ENCODE results near the gene ATP1A1. TPM values are rescaled to one million over a fixed set of nuclear protein-coding genes. Genes with fewer than 3 reads are reported as not detected.

ATP1A1 gene
- total and polyA plus RNA-seq, 2 experiments from 2014 or later: 117 to 202 TPM

DNA sequence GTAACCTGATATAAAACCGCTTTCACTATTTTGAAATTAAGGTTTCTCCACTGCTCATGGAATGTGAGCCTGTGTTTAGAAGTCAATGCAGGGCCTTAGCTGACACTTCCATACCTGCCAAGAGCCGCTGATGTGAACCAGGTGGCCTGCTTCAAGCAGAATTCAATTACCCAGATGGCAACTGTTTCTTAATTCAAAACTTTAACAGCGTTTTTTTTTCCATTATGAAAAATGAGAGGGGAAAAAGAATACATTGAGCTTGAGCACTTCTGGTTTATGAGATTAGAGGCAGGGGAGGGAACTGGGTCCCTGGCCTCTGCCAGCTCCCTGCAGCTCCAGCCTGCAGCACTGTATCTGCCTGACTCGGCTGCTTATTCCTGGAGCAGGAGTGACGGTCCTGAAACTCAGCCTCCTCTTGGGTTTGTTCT is 7.7 kb upstream of the ATP1A1 start:
- Mint-ChIP-seq H3K27ac (no peak overlapping the region), H3K36me3 (ENCODE audit: low read depth) (no peaks in the 10 kb centered on the region), H3K27me3 (ENCODE audit: insufficient read depth, low read depth, poor library complexity) (no peaks in the 10 kb centered on the region), H3K9me3 (no peaks in the 10 kb centered on the region), H3K4me3 (no peak overlapping the region), H3K4me1 (peaks cover 4% of the 10 kb centered on the region; the same call in 2 of the 3 replicates)
- Histone ChIP-seq H3F3A (replicated peaks; ENCODE audit: low read depth) (no peaks in the 10 kb centered on the region), H3K4me2 (no peak overlapping the region), H3K36me3 (ENCODE audit: insufficient read depth) (no peaks in the 10 kb centered on the region; the same call in 1 of the 2 replicates), H3K4me3 (no peak overlapping the region), H3K27me3 (ENCODE audit: insufficient read depth) (0 out of 2 replicates have a peak, but pooled peaks cover 4% of the 10 kb centered on the region), H3K9me2 (ENCODE audit: insufficient read depth) (peaks cover 14% of the 10 kb centered on the region), H3K27ac (ENCODE audit: low read depth) (no peak overlapping the region), H3K4me1 (ENCODE audit: insufficient read depth) (0 out of 2 replicates have a peak, but pooled peaks cover 3% of the 10 kb centered on the region), H4K20me1 (replicated peaks; ENCODE audit: insufficient read depth) (no peaks in the 10 kb centered on the region), H2AFZ (no peak overlapping the region), H3K79me2 (replicated peaks; ENCODE audit: insufficient read depth) (no peaks in the 10 kb centered on the region)
- no peak for ATAC-seq
- TF ChIP-seq JUNB (IDR thresholded peaks at IDR 0.05; ENCODE audit: unreplicated experiment): no peak
- no peak for TF ChIP-seq ZNF331 (CRISPR knock-in tag; IDR thresholded peaks at IDR 0.05; ENCODE audit: low read depth)
- TF ChIP-seq EZH2phosphoT487 (IDR thresholded peaks at IDR 0.05; ENCODE audit: unreplicated experiment): no peak
- TF ChIP-seq ZNF114 (CRISPR knock-in tag; IDR thresholded peaks at IDR 0.05): no peak
- TF ChIP-seq, protein P1, sequence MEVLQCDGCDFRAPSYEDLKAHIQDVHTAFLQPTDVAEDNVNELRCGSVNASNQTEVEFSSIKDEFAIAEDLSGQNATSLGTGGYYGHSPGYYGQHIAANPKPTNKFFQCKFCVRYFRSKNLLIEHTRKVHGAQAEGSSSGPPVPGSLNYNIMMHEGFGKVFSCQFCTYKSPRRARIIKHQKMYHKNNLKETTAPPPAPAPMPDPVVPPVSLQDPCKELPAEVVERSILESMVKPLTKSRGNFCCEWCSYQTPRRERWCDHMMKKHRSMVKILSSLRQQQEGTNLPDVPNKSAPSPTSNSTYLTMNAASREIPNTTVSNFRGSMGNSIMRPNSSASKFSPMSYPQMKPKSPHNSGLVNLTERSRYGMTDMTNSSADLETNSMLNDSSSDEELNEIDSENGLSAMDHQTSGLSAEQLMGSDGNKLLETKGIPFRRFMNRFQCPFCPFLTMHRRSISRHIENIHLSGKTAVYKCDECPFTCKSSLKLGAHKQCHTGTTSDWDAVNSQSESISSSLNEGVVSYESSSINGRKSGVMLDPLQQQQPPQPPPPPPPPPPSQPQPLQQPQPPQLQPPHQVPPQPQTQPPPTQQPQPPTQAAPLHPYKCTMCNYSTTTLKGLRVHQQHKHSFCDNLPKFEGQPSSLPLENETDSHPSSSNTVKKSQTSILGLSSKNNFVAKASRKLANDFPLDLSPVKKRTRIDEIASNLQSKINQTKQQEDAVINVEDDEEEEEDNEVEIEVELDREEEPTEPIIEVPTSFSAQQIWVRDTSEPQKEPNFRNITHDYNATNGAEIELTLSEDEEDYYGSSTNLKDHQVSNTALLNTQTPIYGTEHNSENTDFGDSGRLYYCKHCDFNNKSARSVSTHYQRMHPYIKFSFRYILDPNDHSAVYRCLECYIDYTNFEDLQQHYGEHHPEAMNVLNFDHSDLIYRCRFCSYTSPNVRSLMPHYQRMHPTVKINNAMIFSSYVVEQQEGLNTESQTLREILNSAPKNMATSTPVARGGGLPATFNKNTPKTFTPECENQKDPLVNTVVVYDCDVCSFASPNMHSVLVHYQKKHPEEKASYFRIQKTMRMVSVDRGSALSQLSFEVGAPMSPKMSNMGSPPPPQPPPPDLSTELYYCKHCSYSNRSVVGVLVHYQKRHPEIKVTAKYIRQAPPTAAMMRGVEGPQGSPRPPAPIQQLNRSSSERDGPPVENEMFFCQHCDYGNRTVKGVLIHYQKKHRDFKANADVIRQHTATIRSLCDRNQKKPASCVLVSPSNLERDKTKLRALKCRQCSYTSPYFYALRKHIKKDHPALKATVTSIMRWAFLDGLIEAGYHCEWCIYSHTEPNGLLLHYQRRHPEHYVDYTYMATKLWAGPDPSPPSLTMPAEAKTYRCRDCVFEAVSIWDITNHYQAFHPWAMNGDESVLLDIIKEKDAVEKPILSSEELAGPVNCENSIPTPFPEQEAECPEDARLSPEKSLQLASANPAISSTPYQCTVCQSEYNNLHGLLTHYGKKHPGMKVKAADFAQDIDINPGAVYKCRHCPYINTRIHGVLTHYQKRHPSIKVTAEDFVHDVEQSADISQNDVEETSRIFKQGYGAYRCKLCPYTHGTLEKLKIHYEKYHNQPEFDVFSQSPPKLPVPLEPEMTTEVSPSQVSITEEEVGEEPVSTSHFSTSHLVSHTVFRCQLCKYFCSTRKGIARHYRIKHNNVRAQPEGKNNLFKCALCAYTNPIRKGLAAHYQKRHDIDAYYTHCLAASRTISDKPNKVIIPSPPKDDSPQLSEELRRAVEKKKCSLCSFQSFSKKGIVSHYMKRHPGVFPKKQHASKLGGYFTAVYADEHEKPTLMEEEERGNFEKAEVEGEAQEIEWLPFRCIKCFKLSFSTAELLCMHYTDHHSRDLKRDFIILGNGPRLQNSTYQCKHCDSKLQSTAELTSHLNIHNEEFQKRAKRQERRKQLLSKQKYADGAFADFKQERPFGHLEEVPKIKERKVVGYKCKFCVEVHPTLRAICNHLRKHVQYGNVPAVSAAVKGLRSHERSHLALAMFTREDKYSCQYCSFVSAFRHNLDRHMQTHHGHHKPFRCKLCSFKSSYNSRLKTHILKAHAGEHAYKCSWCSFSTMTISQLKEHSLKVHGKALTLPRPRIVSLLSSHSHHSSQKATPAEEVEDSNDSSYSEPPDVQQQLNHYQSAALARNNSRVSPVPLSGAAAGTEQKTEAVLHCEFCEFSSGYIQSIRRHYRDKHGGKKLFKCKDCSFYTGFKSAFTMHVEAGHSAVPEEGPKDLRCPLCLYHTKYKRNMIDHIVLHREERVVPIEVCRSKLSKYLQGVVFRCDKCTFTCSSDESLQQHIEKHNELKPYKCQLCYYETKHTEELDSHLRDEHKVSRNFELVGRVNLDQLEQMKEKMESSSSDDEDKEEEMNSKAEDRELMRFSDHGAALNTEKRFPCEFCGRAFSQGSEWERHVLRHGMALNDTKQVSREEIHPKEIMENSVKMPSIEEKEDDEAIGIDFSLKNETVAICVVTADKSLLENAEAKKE (CRISPR knock-in tag; IDR thresholded peaks at IDR 0.05): no peak
- TF ChIP-seq, protein P2, sequence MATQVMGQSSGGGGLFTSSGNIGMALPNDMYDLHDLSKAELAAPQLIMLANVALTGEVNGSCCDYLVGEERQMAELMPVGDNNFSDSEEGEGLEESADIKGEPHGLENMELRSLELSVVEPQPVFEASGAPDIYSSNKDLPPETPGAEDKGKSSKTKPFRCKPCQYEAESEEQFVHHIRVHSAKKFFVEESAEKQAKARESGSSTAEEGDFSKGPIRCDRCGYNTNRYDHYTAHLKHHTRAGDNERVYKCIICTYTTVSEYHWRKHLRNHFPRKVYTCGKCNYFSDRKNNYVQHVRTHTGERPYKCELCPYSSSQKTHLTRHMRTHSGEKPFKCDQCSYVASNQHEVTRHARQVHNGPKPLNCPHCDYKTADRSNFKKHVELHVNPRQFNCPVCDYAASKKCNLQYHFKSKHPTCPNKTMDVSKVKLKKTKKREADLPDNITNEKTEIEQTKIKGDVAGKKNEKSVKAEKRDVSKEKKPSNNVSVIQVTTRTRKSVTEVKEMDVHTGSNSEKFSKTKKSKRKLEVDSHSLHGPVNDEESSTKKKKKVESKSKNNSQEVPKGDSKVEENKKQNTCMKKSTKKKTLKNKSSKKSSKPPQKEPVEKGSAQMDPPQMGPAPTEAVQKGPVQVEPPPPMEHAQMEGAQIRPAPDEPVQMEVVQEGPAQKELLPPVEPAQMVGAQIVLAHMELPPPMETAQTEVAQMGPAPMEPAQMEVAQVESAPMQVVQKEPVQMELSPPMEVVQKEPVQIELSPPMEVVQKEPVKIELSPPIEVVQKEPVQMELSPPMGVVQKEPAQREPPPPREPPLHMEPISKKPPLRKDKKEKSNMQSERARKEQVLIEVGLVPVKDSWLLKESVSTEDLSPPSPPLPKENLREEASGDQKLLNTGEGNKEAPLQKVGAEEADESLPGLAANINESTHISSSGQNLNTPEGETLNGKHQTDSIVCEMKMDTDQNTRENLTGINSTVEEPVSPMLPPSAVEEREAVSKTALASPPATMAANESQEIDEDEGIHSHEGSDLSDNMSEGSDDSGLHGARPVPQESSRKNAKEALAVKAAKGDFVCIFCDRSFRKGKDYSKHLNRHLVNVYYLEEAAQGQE (IDR thresholded peaks at IDR 0.05; ENCODE audit: unreplicated experiment): no peak
- no peak for TF ChIP-seq NANOG (IDR thresholded peaks at IDR 0.05; ENCODE audit: borderline replicate concordance)
- TF ChIP-seq STAT1 (IDR thresholded peaks at IDR 0.05; ENCODE audit: unreplicated experiment): no peak
- no peak for TF ChIP-seq EZH2 (IDR thresholded peaks at IDR 0.05; ENCODE audit: low read depth, unreplicated experiment)
- no peak for TF ChIP-seq CREB1 (CRISPR knock-in tag; IDR thresholded peaks at IDR 0.05; ENCODE audit: low read depth)
- TF ChIP-seq, protein P3, sequence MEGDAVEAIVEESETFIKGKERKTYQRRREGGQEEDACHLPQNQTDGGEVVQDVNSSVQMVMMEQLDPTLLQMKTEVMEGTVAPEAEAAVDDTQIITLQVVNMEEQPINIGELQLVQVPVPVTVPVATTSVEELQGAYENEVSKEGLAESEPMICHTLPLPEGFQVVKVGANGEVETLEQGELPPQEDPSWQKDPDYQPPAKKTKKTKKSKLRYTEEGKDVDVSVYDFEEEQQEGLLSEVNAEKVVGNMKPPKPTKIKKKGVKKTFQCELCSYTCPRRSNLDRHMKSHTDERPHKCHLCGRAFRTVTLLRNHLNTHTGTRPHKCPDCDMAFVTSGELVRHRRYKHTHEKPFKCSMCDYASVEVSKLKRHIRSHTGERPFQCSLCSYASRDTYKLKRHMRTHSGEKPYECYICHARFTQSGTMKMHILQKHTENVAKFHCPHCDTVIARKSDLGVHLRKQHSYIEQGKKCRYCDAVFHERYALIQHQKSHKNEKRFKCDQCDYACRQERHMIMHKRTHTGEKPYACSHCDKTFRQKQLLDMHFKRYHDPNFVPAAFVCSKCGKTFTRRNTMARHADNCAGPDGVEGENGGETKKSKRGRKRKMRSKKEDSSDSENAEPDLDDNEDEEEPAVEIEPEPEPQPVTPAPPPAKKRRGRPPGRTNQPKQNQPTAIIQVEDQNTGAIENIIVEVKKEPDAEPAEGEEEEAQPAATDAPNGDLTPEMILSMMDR (conservative IDR thresholded peaks at IDR 0.05; ENCODE audit: low read depth in 2 of 2): no peak
- TF ChIP-seq, protein P4, sequence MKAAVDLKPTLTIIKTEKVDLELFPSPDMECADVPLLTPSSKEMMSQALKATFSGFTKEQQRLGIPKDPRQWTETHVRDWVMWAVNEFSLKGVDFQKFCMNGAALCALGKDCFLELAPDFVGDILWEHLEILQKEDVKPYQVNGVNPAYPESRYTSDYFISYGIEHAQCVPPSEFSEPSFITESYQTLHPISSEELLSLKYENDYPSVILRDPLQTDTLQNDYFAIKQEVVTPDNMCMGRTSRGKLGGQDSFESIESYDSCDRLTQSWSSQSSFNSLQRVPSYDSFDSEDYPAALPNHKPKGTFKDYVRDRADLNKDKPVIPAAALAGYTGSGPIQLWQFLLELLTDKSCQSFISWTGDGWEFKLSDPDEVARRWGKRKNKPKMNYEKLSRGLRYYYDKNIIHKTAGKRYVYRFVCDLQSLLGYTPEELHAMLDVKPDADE (IDR thresholded peaks at IDR 0.05): no peak
- DNase-seq (ENCODE audit: low spot score): no peak
